ENCODE data around the gene ZNF862.

Gene ZNF862

GRCh38 chr7:149816267-149816751 is 21.9 kb upstream of the ZNF862 start:
- no peak overlapping the region for H2BK120ac ChIP-seq (ENCODE audit: low read depth, low read length)

GRCh38 chr7:149816794-149817193 is 21.4 kb upstream of the ZNF862 start:
- Histone ChIP-seq H4K5ac (ENCODE audit: low read length) (no peak overlapping the region), H3K18ac (ENCODE audit: low read length) (no peak overlapping the region), H2BK5ac (ENCODE audit: low read length) (no peak overlapping the region), H3K4ac (ENCODE audit: low read depth, low read length) (no peak overlapping the region), H3K56ac (ENCODE audit: low read length) (no peak overlapping the region), H3K4me2 (ENCODE audit: low read length) (no peak overlapping the region), H3K4me1 (ENCODE audit: control insufficient read depth, low read depth, low read length) (no peaks in the 10 kb centered on the region), H3K36me3 (ENCODE audit: control insufficient read depth, insufficient read depth, low read length) (no peaks in the 10 kb centered on the region), H2BK120ac (ENCODE audit: low read depth, low read length) (no peak overlapping the region), H2BK15ac (replicated peaks; ENCODE audit: low read depth) (no peak overlapping the region), H3K9ac (ENCODE audit: low read length) (no peak overlapping the region), H4K8ac (ENCODE audit: low read depth, low read length) (no peak overlapping the region), H2AK5ac (ENCODE audit: low read length) (no peak overlapping the region), H3K4me3 (ENCODE audit: low read length) (no peak overlapping the region), H3K79me1 (ENCODE audit: low read length) (no peaks in the 10 kb centered on the region), H3K79me2 (ENCODE audit: control insufficient read depth, insufficient read depth, low read length) (no peaks in the 10 kb centered on the region), H3K27me3 (ENCODE audit: insufficient read depth, low read length, poor library complexity) (no peaks in the 10 kb centered on the region), H3K27ac (ENCODE audit: low read depth, low read length) (no peak overlapping the region), H3K23ac (ENCODE audit: low read length) (no peak overlapping the region)
- WGBS (ENCODE audit: extremely low coverage, insufficient coverage, low lambda C conversion rate): no CpG with 5 or more reads among the region's 4 CpGs
- DNase-seq: no peak

More at GRCh38 chr7:149816267-149816751, 21.9 kb upstream of the ZNF862 start:
- Histone ChIP-seq H3K79me1 (ENCODE audit: low read length) (no peaks in the 10 kb centered on the region), H3K9ac (ENCODE audit: low read length) (no peak overlapping the region), H3K4ac (ENCODE audit: low read depth, low read length) (no peak overlapping the region), H2BK15ac (replicated peaks; ENCODE audit: low read depth) (no peak overlapping the region), H3K4me1 (ENCODE audit: control insufficient read depth, low read depth, low read length) (no peaks in the 10 kb centered on the region), H3K4me3 (ENCODE audit: low read length) (no peak overlapping the region), H3K18ac (ENCODE audit: low read length) (no peak overlapping the region), H3K27ac (ENCODE audit: low read depth, low read length) (no peak overlapping the region), H3K36me3 (ENCODE audit: control insufficient read depth, insufficient read depth, low read length) (no peaks in the 10 kb centered on the region), H2BK5ac (ENCODE audit: low read length) (no peak overlapping the region), H3K79me2 (ENCODE audit: control insufficient read depth, insufficient read depth, low read length) (no peaks in the 10 kb centered on the region), H2AK5ac (ENCODE audit: low read length) (no peak overlapping the region), H3K23ac (ENCODE audit: low read length) (no peak overlapping the region), H4K8ac (ENCODE audit: low read depth, low read length) (no peak overlapping the region), H3K4me2 (ENCODE audit: low read length) (no peak overlapping the region), H3K56ac (ENCODE audit: low read length) (no peak overlapping the region), H4K5ac (ENCODE audit: low read length) (no peak overlapping the region), H3K27me3 (ENCODE audit: insufficient read depth, low read length, poor library complexity) (no peaks in the 10 kb centered on the region)
- DNase-seq: no peak
- WGBS (ENCODE audit: extremely low coverage, insufficient coverage, low lambda C conversion rate): no CpG with 5 or more reads among the region's 21 CpGs

DNA sequence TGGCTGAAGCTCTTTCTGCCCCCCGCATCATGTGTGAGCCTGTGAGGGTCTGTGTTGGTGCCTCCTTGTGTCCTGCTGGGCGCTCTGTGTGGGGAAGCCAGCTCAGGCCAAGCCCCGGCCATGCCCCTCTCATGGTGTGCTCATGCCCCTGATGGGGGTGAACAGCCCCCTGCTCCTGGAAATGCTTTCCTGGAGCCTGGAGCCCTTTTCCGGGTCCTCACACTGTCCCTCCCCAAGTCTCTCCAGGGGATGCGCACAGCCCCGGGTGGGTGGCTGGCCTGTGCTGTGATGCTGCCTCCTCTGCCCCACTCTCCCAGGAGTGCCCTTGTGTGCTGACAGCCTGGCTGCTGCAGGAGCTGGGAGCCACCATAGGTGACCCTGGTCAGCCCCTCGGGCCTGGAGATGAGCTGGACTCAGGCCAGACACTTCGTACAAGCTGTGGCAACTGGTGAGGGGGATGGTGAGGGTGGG is 20.8 kb upstream of the ZNF862 start:
- no peak overlapping the region for H3K56ac ChIP-seq (ENCODE audit: low read length)
- no peak overlapping the region for H3K23ac ChIP-seq (ENCODE audit: low read length)
- no peaks in the 10 kb centered on the region for H3K36me3 ChIP-seq (ENCODE audit: control insufficient read depth, insufficient read depth, low read length)
- H3K4me1 ChIP-seq (ENCODE audit: control insufficient read depth, low read depth, low read length): no peaks in the 10 kb centered on the region
- no peaks in the 10 kb centered on the region for H3K79me2 ChIP-seq (ENCODE audit: control insufficient read depth, insufficient read depth, low read length)
- H3K4me2 ChIP-seq (ENCODE audit: low read length): no peak overlapping the region
- WGBS (ENCODE audit: extremely low coverage, insufficient coverage, low lambda C conversion rate): no CpG with 5 or more reads among the region's 8 CpGs
- no peak overlapping the region for H2AK5ac ChIP-seq (ENCODE audit: low read length)
- H3K27me3 ChIP-seq (ENCODE audit: insufficient read depth, low read length, poor library complexity): no peaks in the 10 kb centered on the region
- H3K27ac ChIP-seq (ENCODE audit: low read depth, low read length): no peak overlapping the region
- H4K8ac ChIP-seq (ENCODE audit: low read depth, low read length): no peak overlapping the region
- H4K5ac ChIP-seq (ENCODE audit: low read length): no peak overlapping the region
- H2BK5ac ChIP-seq (ENCODE audit: low read length): no peak overlapping the region
- H2BK120ac ChIP-seq (ENCODE audit: low read depth, low read length): no peak overlapping the region
- no peak overlapping the region for H2BK15ac ChIP-seq (replicated peaks; ENCODE audit: low read depth)
- no peak overlapping the region for H3K4ac ChIP-seq (ENCODE audit: low read depth, low read length)
- no peak overlapping the region for H3K9ac ChIP-seq (ENCODE audit: low read length)
- H3K4me3 ChIP-seq (ENCODE audit: low read length): no peak overlapping the region
- no peak overlapping the region for H3K18ac ChIP-seq (ENCODE audit: low read length)
- H3K79me1 ChIP-seq (ENCODE audit: low read length): no peaks in the 10 kb centered on the region
- no peak for DNase-seq

GRCh38 chr7:149817836-149818535 is 20.2 kb upstream of the ZNF862 start:
- no peak overlapping the region for H2BK15ac ChIP-seq (replicated peaks; ENCODE audit: low read depth)
- H3K27me3 ChIP-seq (ENCODE audit: insufficient read depth, low read length, poor library complexity): no peaks in the 10 kb centered on the region
- no peak overlapping the region for H3K56ac ChIP-seq (ENCODE audit: low read length)
- no peak overlapping the region for H2AK5ac ChIP-seq (ENCODE audit: low read length)
- no peak overlapping the region for H2BK120ac ChIP-seq (ENCODE audit: low read depth, low read length)
- DNase-seq: no peak
- H3K9ac ChIP-seq (ENCODE audit: low read length): no peak overlapping the region
- no peak overlapping the region for H3K18ac ChIP-seq (ENCODE audit: low read length)
- WGBS (ENCODE audit: extremely low coverage, insufficient coverage, low lambda C conversion rate): no CpG with 5 or more reads among the region's 23 CpGs
- H4K8ac ChIP-seq (ENCODE audit: low read depth, low read length): no peak overlapping the region
- no peak overlapping the region for H4K5ac ChIP-seq (ENCODE audit: low read length)
- H3K4me1 ChIP-seq (ENCODE audit: control insufficient read depth, low read depth, low read length): no peaks in the 10 kb centered on the region
- H3K27ac ChIP-seq (ENCODE audit: low read depth, low read length): no peak overlapping the region
- no peak overlapping the region for H3K23ac ChIP-seq (ENCODE audit: low read length)
- H2BK5ac ChIP-seq (ENCODE audit: low read length): no peak overlapping the region
- no peaks in the 10 kb centered on the region for H3K79me1 ChIP-seq (ENCODE audit: low read length)
- H3K36me3 ChIP-seq (ENCODE audit: control insufficient read depth, insufficient read depth, low read length): no peaks in the 10 kb centered on the region
- H3K4me3 ChIP-seq (ENCODE audit: low read length): no peak overlapping the region
- H3K79me2 ChIP-seq (ENCODE audit: control insufficient read depth, insufficient read depth, low read length): no peaks in the 10 kb centered on the region
- no peak overlapping the region for H3K4ac ChIP-seq (ENCODE audit: low read depth, low read length)
- H3K4me2 ChIP-seq (ENCODE audit: low read length): no peak overlapping the region

GRCh38 chr7:149818536-149818840 is 19.7 kb upstream of the ZNF862 start:
- Histone ChIP-seq H4K5ac (ENCODE audit: low read length) (no peak overlapping the region), H2BK15ac (replicated peaks; ENCODE audit: low read depth) (no peak overlapping the region), H2BK5ac (ENCODE audit: low read length) (no peak overlapping the region), H4K8ac (ENCODE audit: low read depth, low read length) (no peak overlapping the region), H3K9ac (ENCODE audit: low read length) (no peak overlapping the region), H3K4me2 (ENCODE audit: low read length) (no peak overlapping the region), H3K27me3 (ENCODE audit: insufficient read depth, low read length, poor library complexity) (no peaks in the 10 kb centered on the region), H3K36me3 (ENCODE audit: control insufficient read depth, insufficient read depth, low read length) (no peaks in the 10 kb centered on the region), H3K79me1 (ENCODE audit: low read length) (no peaks in the 10 kb centered on the region), H3K27ac (ENCODE audit: low read depth, low read length) (no peak overlapping the region), H3K4me3 (ENCODE audit: low read length) (no peak overlapping the region), H3K56ac (ENCODE audit: low read length) (no peak overlapping the region), H3K18ac (ENCODE audit: low read length) (no peak overlapping the region), H3K23ac (ENCODE audit: low read length) (no peak overlapping the region), H2AK5ac (ENCODE audit: low read length) (no peak overlapping the region), H3K4me1 (ENCODE audit: control insufficient read depth, low read depth, low read length) (no peaks in the 10 kb centered on the region), H3K79me2 (ENCODE audit: control insufficient read depth, insufficient read depth, low read length) (no peaks in the 10 kb centered on the region), H2BK120ac (ENCODE audit: low read depth, low read length) (no peak overlapping the region), H3K4ac (ENCODE audit: low read depth, low read length) (no peak overlapping the region)
- no CpG with 5 or more reads among the region's 9 CpGs for WGBS (ENCODE audit: extremely low coverage, insufficient coverage, low lambda C conversion rate)
- DNase-seq: no peak

Measured in mesendoderm (in vitro differentiated cells).